ENCODE results near the gene NUP35. TPM values are rescaled to one million over a fixed set of nuclear protein-coding genes. Genes with fewer than 3 reads are reported as not detected.
A peak's percentile ranks its signal among the peaks of the same experiment; 100 is the strongest.

The NUP35 gene
- total and polyA plus RNA-seq, 2 experiments from 2014 or later, result 15.7 to 22.6 TPM

- Histone ChIP-seq H3K9me2 (replicated peaks; ENCODE audit: insufficient read depth) (no peaks in the 10 kb centered on the region), H3K36me3 (replicated peaks; ENCODE audit: insufficient read depth, low read depth) (no peaks in the 10 kb centered on the region), H3K4me2 (no peak overlapping the region), H3K79me2 (no peaks in the 10 kb centered on the region), H3K4me3 (no peak overlapping the region), H3K9me3 (ENCODE audit: low read depth) (no peaks in the 10 kb centered on the region), H4K20me1 (ENCODE audit: insufficient read depth, poor library complexity, severe bottlenecking) (no peaks in the 10 kb centered on the region), H3K27me3 (no peaks in the 10 kb centered on the region), H2AFZ (no peak overlapping the region), H3K27ac (no peak overlapping the region), H3K4me1 (ENCODE audit: insufficient read depth) (no peaks in the 10 kb centered on the region)
- DNase-seq (ENCODE audit: low spot score), result no peak
- WGBS (ENCODE audit: low lambda C conversion rate, missing lambda C conversion rate), result 77% methylated on average over 2 of the region's 2 CpGs
- TF ChIP-seq EZH2phosphoT487 (IDR thresholded peaks at IDR 0.05; ENCODE audit: low read depth, severe bottlenecking, unreplicated experiment), result no peak
- peak; percentile 11 for TF ChIP-seq CTCF (IDR thresholded peaks at IDR 0.05; ENCODE audit: poor library complexity)
Observed at GRCh38 chr2:183093857-183094657, 30.2 kb upstream of the NUP35 start.

GRCh38 chr2:183105402-183106134, 18.7 kb upstream of the NUP35 start:
- 69% methylated on average over 4 of the region's 4 CpGs for WGBS (ENCODE audit: low lambda C conversion rate, missing lambda C conversion rate)

GRCh38 chr2:183112577-183112976, 11.7 kb upstream of the NUP35 start:
- no peak overlapping the region for H2AFZ ChIP-seq
- H3K27me3 ChIP-seq, result no peaks in the 10 kb centered on the region
- no peaks in the 10 kb centered on the region for H3K9me2 ChIP-seq (replicated peaks; ENCODE audit: insufficient read depth)
- no peak for DNase-seq (ENCODE audit: low spot score)
- no peaks in the 10 kb centered on the region for H3K79me2 ChIP-seq
- H3K36me3 ChIP-seq (replicated peaks; ENCODE audit: insufficient read depth, low read depth), result no peaks in the 10 kb centered on the region
- no peak overlapping the region for H3K4me2 ChIP-seq
- TF ChIP-seq CTCF (IDR thresholded peaks at IDR 0.05; ENCODE audit: poor library complexity) (no peak), EZH2phosphoT487 (IDR thresholded peaks at IDR 0.05; ENCODE audit: low read depth, severe bottlenecking, unreplicated experiment) (no peak), EZH2 (IDR thresholded peaks at IDR 0.05; ENCODE audit: borderline replicate concordance) (no peak)
- H3K9me3 ChIP-seq (ENCODE audit: low read depth), result no peaks in the 10 kb centered on the region
- H4K20me1 ChIP-seq (ENCODE audit: insufficient read depth, poor library complexity, severe bottlenecking), result no peaks in the 10 kb centered on the region
- H3K4me1 ChIP-seq (ENCODE audit: insufficient read depth), result no peaks in the 10 kb centered on the region
- H3K27ac ChIP-seq, result no peak overlapping the region
- WGBS (ENCODE audit: low lambda C conversion rate, missing lambda C conversion rate), result 91% methylated on average over 3 of the region's 3 CpGs
- H3K4me3 ChIP-seq, result no peak overlapping the region

More at GRCh38 chr2:183105402-183106134, 18.7 kb upstream of the NUP35 start:
- Histone ChIP-seq H3K9me3 (ENCODE audit: low read depth) (no peaks in the 10 kb centered on the region), H3K27ac (no peak overlapping the region), H4K20me1 (ENCODE audit: insufficient read depth, poor library complexity, severe bottlenecking) (no peaks in the 10 kb centered on the region), H3K4me3 (no peak overlapping the region), H3K36me3 (replicated peaks; ENCODE audit: insufficient read depth, low read depth) (no peaks in the 10 kb centered on the region), H3K4me1 (ENCODE audit: insufficient read depth) (no peaks in the 10 kb centered on the region), H3K4me2 (no peak overlapping the region), H2AFZ (no peak overlapping the region), H3K9me2 (replicated peaks; ENCODE audit: insufficient read depth) (no peaks in the 10 kb centered on the region), H3K27me3 (no peaks in the 10 kb centered on the region), H3K79me2 (no peaks in the 10 kb centered on the region)
- no peak for DNase-seq (ENCODE audit: low spot score)
- TF ChIP-seq EZH2phosphoT487 (IDR thresholded peaks at IDR 0.05; ENCODE audit: low read depth, severe bottlenecking, unreplicated experiment) (no peak), EZH2 (IDR thresholded peaks at IDR 0.05; ENCODE audit: borderline replicate concordance) (no peak), CTCF (IDR thresholded peaks at IDR 0.05; ENCODE audit: poor library complexity) (no peak)

Measured in hepatocyte (in vitro differentiated cells).